AML-193 (cell line): ENCODE measurements around the gene KIAA1614.
"Not testable (repeated sequence)": the region's sequence is repeated elsewhere in the genome, so short reads cannot be mapped to it uniquely, and the experiment has no call there.

Experiments used
- DNase-seq, 2 experiments: peaks; one replicate each; lab custom pipeline; 2025; lab: John Stamatoyannopoulos, UW

KIAA1614 gene

GRCh38 chr1:180961622-180962021 lies 48.9 kb downstream of the KIAA1614 start:
- DNase-seq, result no peak

GRCh38 chr1:180962178-180962577 lies 49.5 kb downstream of the KIAA1614 start:
- no peak for DNase-seq

- DNase-seq, result no peak
Measured at GRCh38 chr1:180964056-180964455, 51.4 kb downstream of the KIAA1614 start.

- DNase-seq, result no peak
Measured at GRCh38 chr1:180964595-180964994, 51.9 kb downstream of the KIAA1614 start.

- DNase-seq, result no peak
Measured at GRCh38 chr1:180966312-180966711, 53.6 kb downstream of the KIAA1614 start.

- DNase-seq, result no peak
Measured at GRCh38 chr1:180966744-180967536, 54.2 kb downstream of the KIAA1614 start.

GRCh38 chr1:180967558-180967957 lies 54.9 kb downstream of the KIAA1614 start:
- DNase-seq, result no peak

- DNase-seq, result not testable (repeated sequence)
Measured at GRCh38 chr1:180968834-180969233, 56.1 kb downstream of the KIAA1614 start.

GRCh38 chr1:180969434-180969833 lies 56.7 kb downstream of the KIAA1614 start:
- no peak for DNase-seq

- no peak for DNase-seq
Measured at GRCh38 chr1:180970333-180971079, 57.8 kb downstream of the KIAA1614 start.

- DNase-seq, result no peak
Measured at GRCh38 chr1:180971273-180971997, 58.7 kb downstream of the KIAA1614 start.

GRCh38 chr1:180973369-180973768 lies 60.7 kb downstream of the KIAA1614 start:
- DNase-seq, result no peak

- no peak for DNase-seq
Measured at GRCh38 chr1:180974236-180974635, 61.5 kb downstream of the KIAA1614 start.

- peak; percentile 86 to 90 for DNase-seq
Measured at GRCh38 chr1:180975551-180975950, 62.9 kb downstream of the KIAA1614 start.

- DNase-seq, result no peak
Measured at GRCh38 chr1:180976191-180976590, 63.5 kb downstream of the KIAA1614 start.

GRCh38 chr1:180976732-180977357 lies 64.1 kb downstream of the KIAA1614 start:
- DNase-seq, result no peak

- DNase-seq, result no peak
Measured at GRCh38 chr1:180981596-180982387, 69.1 kb downstream of the KIAA1614 start.

- no peak for DNase-seq
Measured at GRCh38 chr1:180982422-180982821, 69.7 kb downstream of the KIAA1614 start.

GRCh38 chr1:180988253-180988752 lies 75.6 kb downstream of the KIAA1614 start:
- DNase-seq, result no peak

GRCh38 chr1:180994262-180994661 lies 81.6 kb downstream of the KIAA1614 start:
- no peak for DNase-seq

GRCh38 chr1:180997843-180998504 lies 85.3 kb downstream of the KIAA1614 start:
- DNase-seq, result no peak
